ENCODE results near the gene PCYOX1L. TPM values are rescaled to one million over a fixed set of nuclear protein-coding genes. Genes with fewer than 3 reads are reported as not detected.

Gene PCYOX1L
- total and polyA plus RNA-seq, 2 donors = 7.8 to 8.1 TPM

DNA sequence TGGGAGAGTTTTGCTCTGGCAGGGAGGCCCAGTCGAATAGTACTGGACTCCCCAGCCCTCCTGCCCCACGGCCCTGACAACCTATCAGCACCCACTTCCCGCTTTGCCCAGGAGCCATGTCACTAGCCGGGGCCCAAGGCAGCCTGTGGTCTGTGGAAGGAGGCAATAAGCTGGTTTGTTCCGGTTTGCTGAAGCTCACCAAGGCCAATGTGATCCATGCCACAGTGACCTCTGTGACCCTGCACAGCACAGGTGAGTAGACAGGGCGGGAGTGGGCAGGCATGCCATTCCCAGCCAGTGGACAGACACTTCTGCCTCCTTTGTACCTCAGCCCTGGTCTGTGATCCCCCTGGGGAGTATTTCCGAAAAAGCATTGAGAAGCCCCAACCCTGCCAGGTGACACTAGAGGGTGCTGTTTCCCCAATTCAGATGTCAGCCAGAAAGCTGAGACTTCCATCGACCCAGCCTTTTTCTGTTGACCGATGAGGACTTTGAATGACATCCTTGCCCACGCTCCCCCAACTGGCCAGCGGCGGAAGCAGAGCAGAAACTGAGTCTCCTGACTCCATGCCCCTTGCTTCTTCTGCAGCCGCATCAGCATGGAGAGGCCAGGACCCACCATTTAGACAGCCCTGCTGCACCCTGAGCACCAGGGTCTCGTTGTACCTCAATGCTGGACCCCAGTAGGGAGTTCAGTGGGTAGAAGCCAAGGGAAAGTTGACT is 9.6 kb downstream of the PCYOX1L start:
- H3K4me3 ChIP-seq (ENCODE audit: low read depth, low read length) = no peak overlapping the region
- H3K27ac ChIP-seq (ENCODE audit: low read depth) = no peak overlapping the region
- DNase-seq (ENCODE audit: extremely low spot score) = no peak
- H3K36me3 ChIP-seq (ENCODE audit: insufficient read depth) = no peaks in the 10 kb centered on the region
- H3K4me1 ChIP-seq (ENCODE audit: insufficient read depth) = no peaks in the 10 kb centered on the region
- 35% methylated on average over 14 of the region's 14 CpGs for WGBS

- WGBS = 78% methylated on average over 22 of the region's 22 CpGs
- H3K4me3 ChIP-seq (ENCODE audit: low read depth, low read length) = no peak overlapping the region
Observed at GRCh38 chr5:149367972-149368645, 10.3 kb downstream of the PCYOX1L start.

GRCh38 chr5:149370878-149371277 is 13.0 kb downstream of the PCYOX1L start:
- no peaks in the 10 kb centered on the region for H3K36me3 ChIP-seq (ENCODE audit: insufficient read depth)
- no peaks in the 10 kb centered on the region for H3K4me1 ChIP-seq (ENCODE audit: insufficient read depth)
- H3K27ac ChIP-seq (ENCODE audit: low read depth) = no peak overlapping the region
- DNase-seq (ENCODE audit: extremely low spot score) = no peak
- no peak overlapping the region for H3K4me3 ChIP-seq (ENCODE audit: low read depth, low read length)
- 75% methylated on average over 2 of the region's 2 CpGs for WGBS

More at GRCh38 chr5:149367972-149368645, 10.3 kb downstream of the PCYOX1L start:
- DNase-seq (ENCODE audit: extremely low spot score) = no peak
- Histone ChIP-seq H3K27ac (ENCODE audit: low read depth) (no peak overlapping the region), H3K4me1 (ENCODE audit: insufficient read depth) (no peaks in the 10 kb centered on the region), H3K36me3 (ENCODE audit: insufficient read depth) (no peaks in the 10 kb centered on the region)

GRCh38 chr5:149371296-149371962 is 13.6 kb downstream of the PCYOX1L start:
- 59% methylated on average over 12 of the region's 12 CpGs for WGBS
- no peak for DNase-seq (ENCODE audit: extremely low spot score)
- Histone ChIP-seq H3K4me3 (ENCODE audit: low read depth, low read length) (no peak overlapping the region), H3K36me3 (ENCODE audit: insufficient read depth) (no peaks in the 10 kb centered on the region), H3K27ac (ENCODE audit: low read depth) (no peak overlapping the region), H3K4me1 (ENCODE audit: insufficient read depth) (no peaks in the 10 kb centered on the region)

- Histone ChIP-seq H3K36me3 (ENCODE audit: insufficient read depth) (no peaks in the 10 kb centered on the region), H3K4me1 (ENCODE audit: insufficient read depth) (no peaks in the 10 kb centered on the region), H3K27ac (ENCODE audit: low read depth) (no peak overlapping the region), H3K4me3 (ENCODE audit: low read depth, low read length) (no peak overlapping the region)
- no peak for DNase-seq (ENCODE audit: extremely low spot score)
- 40% methylated on average over 4 of the region's 4 CpGs for WGBS
Observed at GRCh38 chr5:149372076-149372795, 14.4 kb downstream of the PCYOX1L start.

DNA sequence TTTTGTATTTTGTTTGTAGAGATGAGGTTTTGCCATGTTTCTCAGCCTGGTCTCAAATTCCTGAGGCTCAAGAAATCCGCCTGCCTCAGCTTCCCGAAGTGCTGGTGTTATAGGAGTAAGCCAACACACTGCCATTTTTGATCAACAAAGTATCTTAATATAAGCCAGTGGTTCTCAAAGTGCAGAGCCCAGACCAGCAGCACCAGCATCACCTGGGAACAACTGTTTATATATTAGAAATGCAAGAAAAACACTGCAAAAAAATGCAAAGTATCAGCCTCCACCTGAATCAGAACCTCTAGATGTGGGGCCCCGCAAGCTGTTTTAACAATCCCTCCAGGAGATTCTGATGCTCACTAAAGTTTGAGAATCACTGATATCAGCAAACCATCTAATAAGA is 15.1 kb downstream of the PCYOX1L start:
- Histone ChIP-seq H3K4me3 (ENCODE audit: low read depth, low read length) (no peak overlapping the region), H3K36me3 (ENCODE audit: insufficient read depth) (no peaks in the 10 kb centered on the region), H3K4me1 (ENCODE audit: insufficient read depth) (no peaks in the 10 kb centered on the region), H3K27ac (ENCODE audit: low read depth) (no peak overlapping the region)
- no peak for DNase-seq (ENCODE audit: extremely low spot score)
- 77% methylated on average over 3 of the region's 3 CpGs for WGBS

DNA sequence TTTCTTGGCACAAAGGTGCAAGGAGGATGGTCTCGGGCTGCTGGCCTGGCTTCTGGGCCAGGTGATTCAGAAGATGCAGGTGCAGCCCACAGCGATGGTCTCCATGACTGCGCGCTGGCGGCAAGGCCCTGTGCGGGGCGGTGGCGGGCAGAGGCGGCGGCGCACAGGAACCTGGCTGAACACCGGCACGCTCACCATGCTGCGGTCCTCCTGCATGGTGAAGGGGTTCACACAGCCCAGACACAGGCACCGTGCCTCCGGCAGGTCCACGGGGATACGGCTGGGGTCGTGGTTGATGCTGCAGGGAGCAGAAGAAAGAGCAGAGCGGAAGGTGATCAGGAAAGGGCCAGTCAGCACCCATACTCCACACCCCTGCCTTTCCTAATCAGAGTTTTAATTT is 16.5 kb downstream of the PCYOX1L start:
- no peak for DNase-seq (ENCODE audit: extremely low spot score)
- 93% methylated on average over 20 of the region's 20 CpGs for WGBS
- Histone ChIP-seq H3K4me3 (ENCODE audit: low read depth, low read length) (no peak overlapping the region), H3K4me1 (ENCODE audit: insufficient read depth) (no peaks in the 10 kb centered on the region), H3K27ac (ENCODE audit: low read depth) (no peak overlapping the region), H3K36me3 (ENCODE audit: insufficient read depth) (no peaks in the 10 kb centered on the region)

GRCh38 chr5:149374801-149375200 is 17.0 kb downstream of the PCYOX1L start:
- Histone ChIP-seq H3K27ac (ENCODE audit: low read depth) (no peak overlapping the region), H3K4me1 (ENCODE audit: insufficient read depth) (no peaks in the 10 kb centered on the region), H3K36me3 (ENCODE audit: insufficient read depth) (no peaks in the 10 kb centered on the region), H3K4me3 (ENCODE audit: low read depth, low read length) (no peak overlapping the region)
- DNase-seq (ENCODE audit: extremely low spot score) = no peak
- 70% methylated on average over 3 of the region's 3 CpGs for WGBS

DNA sequence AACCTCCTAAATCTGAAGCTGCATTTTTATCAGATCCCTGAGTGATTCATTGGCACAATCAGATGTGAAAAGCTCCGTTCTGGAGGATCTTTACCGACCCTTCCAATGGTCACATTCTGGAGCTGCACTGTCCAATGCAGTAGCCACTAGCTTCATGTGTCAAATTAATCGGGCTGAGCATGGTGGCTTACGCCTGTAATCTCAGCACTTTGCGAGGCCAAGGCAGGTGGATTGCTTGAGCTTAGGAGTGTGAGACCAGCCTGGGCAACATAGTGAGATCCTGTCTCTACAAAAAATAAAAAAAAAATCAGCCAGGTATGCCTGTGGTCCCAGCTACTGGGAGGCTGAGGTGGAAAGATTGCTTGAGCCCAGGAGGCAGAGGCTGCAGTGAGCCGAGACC is 17.6 kb downstream of the PCYOX1L start:
- no peaks in the 10 kb centered on the region for H3K4me1 ChIP-seq (ENCODE audit: insufficient read depth)
- H3K4me3 ChIP-seq (ENCODE audit: low read depth, low read length) = no peak overlapping the region
- H3K27ac ChIP-seq (ENCODE audit: low read depth) = no peak overlapping the region
- 82% methylated on average over 6 of the region's 6 CpGs for WGBS
- no peaks in the 10 kb centered on the region for H3K36me3 ChIP-seq (ENCODE audit: insufficient read depth)
- no peak for DNase-seq (ENCODE audit: extremely low spot score)

- H3K36me3 ChIP-seq (ENCODE audit: insufficient read depth) = no peaks in the 10 kb centered on the region
- WGBS = 96% methylated on average over 12 of the region's 12 CpGs
- no peak overlapping the region for H3K4me3 ChIP-seq (ENCODE audit: low read depth, low read length)
- H3K4me1 ChIP-seq (ENCODE audit: insufficient read depth) = no peaks in the 10 kb centered on the region
- H3K27ac ChIP-seq (ENCODE audit: low read depth) = no peak overlapping the region
- no peak for DNase-seq (ENCODE audit: extremely low spot score)
Observed at GRCh38 chr5:149376104-149376503, 18.3 kb downstream of the PCYOX1L start.

GRCh38 chr5:149376711-149377447 is 19.0 kb downstream of the PCYOX1L start:
- Histone ChIP-seq H3K4me3 (ENCODE audit: low read depth, low read length) (no peak overlapping the region), H3K36me3 (ENCODE audit: insufficient read depth) (no peaks in the 10 kb centered on the region), H3K27ac (ENCODE audit: low read depth) (no peak overlapping the region), H3K4me1 (ENCODE audit: insufficient read depth) (no peaks in the 10 kb centered on the region)
- 92% methylated on average over 7 of the region's 7 CpGs for WGBS
- no peak for DNase-seq (ENCODE audit: extremely low spot score)

- H3K27ac ChIP-seq (ENCODE audit: low read depth) = no peak overlapping the region
- H3K4me1 ChIP-seq (ENCODE audit: insufficient read depth) = no peaks in the 10 kb centered on the region
- H3K36me3 ChIP-seq (ENCODE audit: insufficient read depth) = no peaks in the 10 kb centered on the region
- whole genome bisulfite sequencing = 37% methylated on average over 5 of the region's 5 CpGs
- no peak for DNase-seq (ENCODE audit: extremely low spot score)
- H3K4me3 ChIP-seq (ENCODE audit: low read depth, low read length) = no peak overlapping the region
Observed at GRCh38 chr5:149378241-149378820, 20.5 kb downstream of the PCYOX1L start.

Data from urinary bladder (tissue), 4 donors.